ENCODE results near the gene SPI1.
A peak's percentile ranks its signal among the peaks of the same experiment; 100 is the strongest.

Gene SPI1

DNA sequence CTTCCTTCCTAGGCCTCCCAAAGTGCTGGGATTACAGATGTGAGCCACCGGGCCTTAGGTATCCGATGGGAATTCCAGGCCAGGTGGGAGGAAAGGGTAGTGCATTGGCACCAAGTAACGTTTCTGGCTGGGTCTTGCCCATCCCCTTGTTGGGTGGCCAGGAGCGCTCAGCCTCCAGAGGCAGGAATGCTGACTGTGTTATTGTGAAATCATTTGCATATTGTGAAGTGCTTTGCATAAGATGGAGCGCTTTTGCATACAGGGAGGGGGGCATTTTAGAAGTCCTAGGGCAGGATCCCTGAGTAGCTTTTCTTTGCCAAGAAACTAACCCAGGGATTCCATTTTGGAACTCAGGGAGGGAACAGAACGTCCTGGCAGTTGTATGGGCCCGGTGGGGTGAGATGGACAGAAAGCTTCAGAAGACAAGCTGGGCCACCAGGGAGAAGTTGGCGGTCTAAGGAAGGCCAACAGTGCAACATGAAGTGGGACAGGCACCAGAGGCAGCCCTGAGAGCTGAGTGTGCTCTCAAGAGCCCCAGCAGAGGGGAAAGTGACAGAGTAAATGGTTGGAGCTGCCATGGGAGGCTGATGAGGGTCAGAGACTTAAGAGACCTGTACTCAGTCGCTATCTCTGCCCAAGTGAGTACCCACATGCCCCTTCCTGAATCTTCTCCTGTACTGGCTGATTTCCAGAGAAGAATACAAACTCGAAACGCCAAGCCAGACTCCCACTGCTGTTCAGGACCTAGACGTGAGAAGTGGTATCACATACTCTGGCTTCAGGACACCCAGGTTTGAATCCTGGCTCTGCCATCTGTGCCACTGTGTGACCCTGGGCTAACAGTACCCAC, 28.8 kb upstream of the SPI1 start:
- peak; percentile 38 for DNase-seq

DNA sequence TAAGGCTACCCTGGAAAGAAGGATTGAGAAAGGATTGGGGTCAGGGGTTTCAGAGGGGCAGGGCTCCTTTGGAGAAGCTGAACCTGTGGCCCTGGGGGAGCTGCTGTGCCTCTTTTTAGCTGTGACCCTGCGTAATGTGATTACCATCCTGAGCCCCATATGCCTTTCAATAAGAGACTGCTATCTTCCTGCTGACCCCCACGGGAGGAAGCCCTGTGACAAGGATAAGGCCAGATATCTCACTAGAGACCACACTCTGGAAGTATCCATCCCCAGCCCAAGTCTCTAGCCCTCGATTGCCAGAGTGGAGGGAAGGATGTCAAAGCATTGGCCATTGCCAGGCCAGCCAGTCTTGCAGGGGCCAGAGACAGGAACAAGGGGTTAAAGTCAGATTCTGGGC, 25.2 kb upstream of the SPI1 start:
- DNase-seq: no peak

DNA sequence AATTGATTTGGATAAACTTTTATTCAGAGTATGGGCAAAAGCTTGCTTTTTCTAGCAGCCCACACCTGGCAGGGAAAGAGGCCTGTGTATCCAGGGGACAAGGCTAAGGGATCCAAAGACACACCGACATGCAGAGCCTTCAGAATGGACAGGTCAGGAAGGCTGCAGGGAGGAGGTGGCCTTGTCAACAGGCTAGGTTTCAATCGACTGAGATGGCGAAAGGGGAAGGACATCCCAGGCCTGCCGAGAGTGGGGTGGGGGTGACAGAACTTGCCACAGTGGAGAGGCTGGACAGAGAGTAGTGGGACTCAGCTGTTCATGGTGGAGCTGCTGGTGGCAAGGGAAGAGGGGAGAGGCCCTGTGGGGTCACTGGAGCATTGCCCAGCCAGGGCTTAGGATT, 24.8 kb upstream of the SPI1 start:
- DNase-seq: no peak

DNA sequence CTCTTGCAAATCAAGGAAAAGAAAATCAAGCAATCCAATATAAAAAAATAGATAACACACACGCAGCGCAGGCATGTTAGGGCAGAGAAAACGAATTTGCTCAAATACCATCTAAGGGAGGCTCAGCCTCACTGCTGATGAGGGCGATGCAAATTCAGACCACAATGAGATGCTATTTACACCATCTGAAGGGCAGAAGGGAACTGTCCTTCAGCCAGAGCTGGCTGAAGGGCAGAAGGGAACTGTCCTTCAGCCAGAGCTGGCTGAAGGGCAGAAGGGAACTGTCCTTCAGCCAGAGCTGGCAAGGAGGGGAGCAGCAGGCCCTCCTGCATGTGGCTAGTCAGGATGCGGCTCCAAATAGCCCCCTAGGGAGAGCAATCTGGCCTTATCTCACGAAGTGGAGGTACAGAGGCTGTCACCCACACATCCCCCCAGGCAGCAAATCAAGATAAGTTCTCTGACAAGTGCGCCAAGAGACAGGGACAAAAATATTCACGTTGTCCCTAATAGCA, 22.5 kb upstream of the SPI1 start:
- no peak for DNase-seq

DNA sequence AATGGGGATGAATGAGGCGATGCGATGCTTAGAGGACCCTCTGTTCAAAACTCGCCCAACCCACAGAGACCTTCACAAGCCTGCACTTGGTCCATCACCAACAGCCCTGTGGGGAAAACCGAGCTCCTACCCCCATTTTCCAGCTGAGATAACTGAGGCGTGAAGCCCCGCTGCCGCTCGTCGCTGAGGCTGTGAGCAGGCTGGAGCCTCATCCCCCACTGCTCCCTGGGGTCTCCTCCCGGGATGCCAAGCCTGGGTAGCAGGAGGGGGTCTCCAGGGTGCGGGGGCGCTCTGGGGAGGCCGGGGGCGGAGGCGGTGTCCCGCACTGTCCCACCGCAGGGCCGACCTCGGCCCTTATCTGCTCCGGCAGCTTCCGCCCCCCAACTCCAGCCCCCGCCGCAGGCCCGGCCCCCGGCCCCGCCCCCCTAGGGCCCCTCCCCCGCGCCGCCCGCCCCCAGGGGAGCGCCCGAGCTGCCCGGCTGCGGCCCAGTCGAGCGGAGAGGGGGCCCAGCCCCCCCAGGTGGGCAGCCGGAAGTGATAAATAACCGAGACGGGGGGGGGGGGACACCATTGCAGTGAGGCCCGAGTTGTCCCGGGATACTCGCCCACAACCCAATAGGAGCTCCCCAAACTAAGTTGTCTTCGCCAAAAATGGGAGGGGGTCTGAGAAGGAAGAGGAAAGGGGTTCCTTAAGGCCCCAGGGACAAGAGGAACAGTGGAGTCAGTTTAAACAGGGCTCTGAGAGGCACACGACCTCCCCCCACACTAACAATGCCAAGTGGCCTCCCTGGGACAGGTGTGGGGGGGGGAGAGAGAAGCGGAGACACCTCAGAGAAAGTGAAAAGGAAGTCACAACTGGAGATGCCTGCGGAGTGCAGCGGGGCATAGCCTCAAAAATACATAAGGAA, 21.8 kb upstream of the SPI1 start:
- DNase-seq: no peak

DNA sequence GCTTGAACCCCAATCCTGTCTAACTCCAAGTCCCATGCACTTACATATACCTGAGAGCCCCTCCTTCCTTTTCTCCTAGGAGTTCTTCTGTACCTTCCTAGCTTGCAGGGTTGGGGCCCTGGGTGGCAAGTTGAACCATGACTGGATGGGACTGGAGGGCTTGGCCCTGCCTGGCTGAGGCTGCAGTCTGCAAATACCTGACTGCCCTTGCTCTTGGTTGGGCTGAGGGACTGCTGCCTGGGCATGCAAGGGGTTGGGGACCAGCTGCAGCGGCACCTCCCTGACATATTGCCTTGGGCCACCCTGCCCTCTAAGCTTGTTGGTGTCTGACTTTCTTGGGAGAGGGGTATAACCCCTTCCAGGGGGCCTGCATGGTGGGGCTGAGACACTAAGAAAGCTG, 20.2 kb upstream of the SPI1 start:
- DNase-seq: no peak

DNA sequence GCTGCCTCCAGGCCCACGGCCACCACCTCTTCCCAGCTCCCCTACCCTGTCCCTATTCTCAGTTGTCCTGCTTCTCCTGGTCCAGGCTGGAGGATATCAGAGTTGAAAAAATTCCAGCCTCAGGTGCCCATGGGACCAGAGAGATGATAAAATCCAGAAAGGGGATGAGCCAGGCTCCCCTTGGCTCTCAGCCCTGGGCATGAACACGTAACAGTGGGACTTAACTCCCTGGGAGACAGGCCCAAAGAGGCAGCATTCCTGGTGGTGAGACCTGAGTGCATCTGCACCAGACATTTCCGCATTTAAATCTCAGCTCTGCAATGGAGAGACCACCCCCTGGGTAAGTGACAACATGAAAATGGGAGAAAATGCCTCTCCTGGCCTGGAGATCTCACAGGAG, 19.7 kb upstream of the SPI1 start:
- no peak for DNase-seq

DNA sequence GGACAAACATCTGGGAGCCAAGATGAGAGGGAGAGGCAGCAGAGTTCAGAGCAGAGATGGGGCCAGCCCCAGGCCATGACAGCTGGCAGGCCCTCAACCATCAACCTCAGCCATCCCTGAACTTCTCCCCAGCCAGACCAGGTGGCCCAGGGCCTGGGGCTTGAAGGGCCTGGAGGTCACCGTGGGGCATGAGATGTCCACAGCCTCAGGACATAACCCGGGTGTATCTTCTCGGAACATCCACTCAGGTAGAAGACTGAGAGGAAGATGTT, 17.6 kb upstream of the SPI1 start:
- DNase-seq: no peak

DNA sequence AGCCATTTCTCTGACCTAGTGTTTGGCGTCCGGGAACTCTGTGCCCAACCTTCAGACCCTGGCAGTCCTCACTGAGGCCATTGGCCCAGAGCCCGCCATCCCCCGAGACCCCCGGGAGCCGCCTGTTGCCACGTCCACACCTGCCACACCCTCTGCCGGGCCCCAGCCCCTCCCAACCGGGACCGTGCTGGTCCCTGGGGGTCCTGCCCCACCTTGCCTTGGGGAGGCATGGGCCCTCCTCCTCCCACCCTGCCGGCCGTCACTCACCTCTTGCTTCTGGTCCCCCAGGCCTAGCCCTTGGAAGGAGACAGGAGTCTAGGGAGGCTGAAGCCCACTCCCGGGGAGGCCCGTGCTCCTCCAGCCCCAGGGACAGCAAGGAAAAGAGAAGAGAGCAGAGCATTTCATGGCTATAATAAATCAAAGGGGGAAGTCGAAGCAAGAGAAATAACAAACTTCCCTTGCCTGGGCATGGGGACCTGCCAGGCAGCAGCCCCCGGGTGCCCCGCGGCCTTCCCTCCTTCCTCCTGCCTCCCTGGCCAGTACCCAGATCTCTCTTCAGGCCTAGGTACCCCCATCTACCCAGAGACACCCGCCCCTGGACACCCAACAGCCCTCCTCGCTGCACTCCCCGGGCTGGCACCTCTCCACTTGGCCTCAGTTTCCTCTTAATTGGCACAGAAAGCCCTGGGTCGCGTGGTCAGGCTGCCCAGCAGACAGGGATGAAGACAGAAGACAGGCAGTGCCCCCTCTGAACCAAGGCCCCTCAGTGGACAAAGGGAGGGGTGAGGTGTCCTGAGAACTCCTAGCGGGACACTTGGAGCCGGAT, 17.1 kb upstream of the SPI1 start:
- DNase-seq: peak; percentile 31

DNA sequence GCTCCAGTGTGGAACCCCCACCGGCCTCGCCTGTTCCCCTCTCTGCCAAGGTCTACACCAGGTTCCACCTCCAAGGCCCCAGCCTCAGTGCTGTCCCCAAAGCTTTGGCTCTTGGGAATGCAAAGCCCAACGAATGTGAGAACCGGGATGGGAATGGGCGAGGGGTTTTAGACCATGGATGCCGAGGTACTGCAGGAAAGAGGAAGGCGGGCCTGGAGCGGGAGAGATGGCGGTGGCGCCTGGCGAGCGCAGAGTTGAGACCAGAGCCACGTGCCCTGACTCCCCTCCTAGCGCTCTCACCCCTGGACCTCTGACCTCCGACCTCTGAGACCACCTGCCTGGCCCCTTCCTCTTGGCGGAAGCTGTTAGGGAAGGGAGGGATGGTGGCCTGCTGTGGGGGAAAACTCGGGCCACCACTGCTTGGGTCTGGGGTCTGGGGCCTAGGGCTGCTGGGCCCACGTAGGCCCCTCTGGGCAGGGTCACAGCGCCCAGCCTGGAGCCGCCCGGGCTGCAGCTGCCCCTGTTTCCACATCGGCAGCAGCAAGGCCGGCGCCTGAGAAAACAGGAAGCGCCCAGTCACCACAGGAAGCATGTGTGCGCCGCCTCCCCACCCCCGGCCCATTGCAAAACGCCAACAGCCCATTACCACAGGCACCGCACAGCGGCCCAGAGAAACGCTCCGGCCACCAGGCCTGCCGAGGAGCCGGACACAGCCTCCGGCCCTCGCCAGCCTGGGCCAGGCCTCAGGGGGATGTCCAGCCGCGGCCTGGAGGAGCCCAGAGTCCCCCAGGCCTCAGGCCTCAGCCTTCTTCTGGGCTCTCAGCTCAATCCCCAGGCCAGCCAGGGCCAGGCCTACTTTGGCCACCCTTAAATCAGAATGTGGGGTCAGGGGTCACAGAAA, 16.2 kb upstream of the SPI1 start:
- peak; percentile 91 for DNase-seq

DNA sequence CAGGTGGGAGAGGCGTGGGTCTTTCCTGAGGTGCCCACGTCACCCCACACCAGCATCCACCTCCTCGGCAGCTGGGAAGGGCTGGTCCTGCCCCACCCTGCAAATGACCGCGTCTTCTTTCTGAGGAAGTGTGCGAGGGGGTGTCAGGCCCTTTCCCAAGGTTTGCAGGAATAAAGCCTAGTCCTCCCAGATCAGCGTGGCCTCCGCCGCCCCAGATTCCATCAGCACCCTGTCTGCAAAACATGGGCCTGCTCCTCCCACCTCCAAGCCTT, 15.6 kb upstream of the SPI1 start:
- DNase-seq: peak; percentile 52

DNA sequence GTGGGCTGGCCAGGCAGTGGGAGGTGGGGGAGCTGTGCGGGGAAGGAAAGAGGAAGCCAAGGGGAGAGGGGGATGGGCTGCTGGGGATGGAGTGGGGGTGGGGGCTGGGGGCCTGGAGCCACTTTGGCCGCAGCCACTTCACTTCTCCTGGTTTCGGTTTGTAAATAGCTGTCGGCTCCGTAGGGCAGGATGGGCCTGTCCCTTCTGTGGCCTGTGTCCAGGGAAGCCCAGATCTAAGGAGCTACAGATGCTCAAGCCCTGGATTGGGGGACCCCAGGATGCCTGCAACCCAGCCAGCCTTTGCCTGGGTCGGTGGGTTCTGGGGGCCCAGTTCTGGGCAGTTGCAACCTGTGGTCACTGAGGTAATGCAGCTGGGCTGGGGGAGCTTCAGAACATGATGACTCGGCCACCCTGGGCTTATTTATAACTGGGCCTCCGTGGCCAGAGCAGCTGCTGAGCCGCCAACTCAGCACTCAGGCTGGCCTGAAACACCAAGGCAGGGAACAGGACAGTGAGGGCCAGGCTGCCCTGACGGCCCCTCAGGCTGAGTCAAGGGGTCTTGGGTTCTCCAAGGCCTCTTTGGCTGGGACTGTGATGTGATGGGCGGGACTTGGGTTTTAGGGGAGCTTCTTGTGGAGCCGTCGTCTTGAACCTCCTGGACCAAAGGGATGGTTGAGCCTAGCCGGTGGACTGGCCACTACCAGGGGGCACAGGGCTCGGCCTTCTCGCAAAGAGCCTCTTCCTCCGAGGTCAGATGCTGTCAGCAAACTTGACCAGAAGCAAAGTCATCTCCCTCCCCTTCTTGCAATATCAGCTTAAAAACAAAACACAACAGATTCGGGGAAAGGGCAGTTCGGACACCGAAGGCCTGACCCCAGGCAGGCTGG, 15.1 kb upstream of the SPI1 start:
- DNase-seq: peak; percentile 86

DNA sequence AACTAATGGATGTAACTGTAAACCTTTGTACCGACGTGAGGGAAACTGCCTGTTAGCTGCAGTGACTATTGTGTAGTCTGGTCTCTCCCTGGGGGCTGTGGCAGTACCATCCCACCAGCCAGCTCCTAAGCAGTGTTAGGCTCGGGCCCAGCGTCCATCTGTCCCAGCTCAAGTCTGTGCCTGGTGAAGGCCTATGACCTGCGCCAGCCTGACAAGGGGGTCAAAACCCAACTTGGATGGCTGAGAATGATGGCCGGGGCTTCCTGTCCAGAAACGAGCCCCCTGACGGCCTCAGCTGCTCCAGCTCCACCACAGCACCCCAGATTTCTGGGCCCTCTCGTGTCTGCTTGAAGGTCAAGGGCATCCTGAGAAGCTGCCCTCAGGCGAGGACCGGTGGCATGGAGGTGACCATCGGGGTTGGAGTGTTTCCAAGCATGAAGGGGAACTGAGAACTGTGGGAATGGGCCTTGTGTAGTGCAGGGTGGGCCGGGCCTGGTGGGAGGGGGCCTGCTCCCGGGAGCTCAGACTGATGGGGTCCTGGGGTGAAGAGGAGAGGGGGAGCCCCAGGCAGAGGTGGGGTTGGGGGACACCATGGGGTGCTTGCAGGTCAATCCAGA, 14.3 kb upstream of the SPI1 start:
- DNase-seq: peak; percentile 45

DNA sequence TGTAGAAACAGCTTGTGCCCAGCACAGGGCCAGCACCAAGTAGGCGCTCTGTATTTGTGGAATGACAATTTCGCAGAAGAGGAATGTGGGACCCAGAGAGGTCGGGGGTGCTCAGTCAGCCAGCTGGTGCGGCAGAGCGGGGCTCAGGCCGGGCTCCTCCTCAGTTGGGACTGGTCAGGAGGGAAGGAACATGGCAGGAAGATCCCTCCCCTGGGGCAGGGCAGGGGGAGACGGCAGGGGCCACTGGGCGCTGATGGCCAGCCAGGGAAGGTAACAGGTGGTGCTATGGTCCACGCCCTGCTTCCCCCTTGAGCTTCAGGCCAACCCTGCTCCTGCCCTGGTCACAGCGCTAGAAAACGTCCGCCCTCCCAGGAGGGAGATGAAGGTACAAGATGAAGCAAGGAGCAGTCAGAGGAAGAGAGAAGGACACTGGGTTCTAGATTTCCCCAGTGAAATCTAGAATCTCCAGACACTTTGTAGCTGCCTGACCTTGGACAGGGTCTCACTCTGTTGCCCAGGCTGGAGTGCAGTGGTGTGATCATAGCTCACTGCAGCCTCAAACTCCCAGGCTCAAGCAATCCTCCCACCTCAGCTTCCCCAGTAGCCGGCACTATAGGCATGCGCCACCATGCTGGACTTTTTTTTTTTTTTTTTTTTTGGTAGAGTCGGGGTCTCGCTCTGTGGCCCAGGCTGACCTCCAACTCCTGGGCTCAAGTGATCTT, 13.5 kb upstream of the SPI1 start:
- no peak for DNase-seq

DNA sequence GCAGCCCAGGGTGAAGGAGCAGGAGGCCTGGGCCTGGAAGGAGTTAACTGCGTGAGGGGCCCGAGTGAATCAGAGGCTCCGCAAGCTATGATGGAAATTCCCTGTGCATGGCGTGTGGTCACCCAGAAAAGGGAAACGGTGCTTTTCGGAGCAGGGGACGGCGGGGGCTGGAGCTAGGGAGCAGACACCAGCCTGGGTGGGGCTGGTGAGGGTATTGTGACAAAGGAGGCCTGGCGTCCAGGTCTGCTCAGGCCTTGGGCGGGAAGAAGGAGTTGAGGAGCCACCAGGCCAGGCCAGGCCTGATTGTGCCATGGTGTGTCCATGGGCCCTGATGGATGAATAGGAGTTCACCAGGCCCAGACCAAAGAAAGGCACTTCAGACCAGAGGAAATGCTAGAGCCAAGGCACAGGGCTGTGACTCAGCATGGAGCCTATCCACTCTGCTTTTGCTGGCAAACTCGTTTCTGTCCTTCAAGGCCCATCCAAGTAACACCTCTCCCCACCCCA, 12.8 kb upstream of the SPI1 start:
- DNase-seq: peak; percentile 92

DNA sequence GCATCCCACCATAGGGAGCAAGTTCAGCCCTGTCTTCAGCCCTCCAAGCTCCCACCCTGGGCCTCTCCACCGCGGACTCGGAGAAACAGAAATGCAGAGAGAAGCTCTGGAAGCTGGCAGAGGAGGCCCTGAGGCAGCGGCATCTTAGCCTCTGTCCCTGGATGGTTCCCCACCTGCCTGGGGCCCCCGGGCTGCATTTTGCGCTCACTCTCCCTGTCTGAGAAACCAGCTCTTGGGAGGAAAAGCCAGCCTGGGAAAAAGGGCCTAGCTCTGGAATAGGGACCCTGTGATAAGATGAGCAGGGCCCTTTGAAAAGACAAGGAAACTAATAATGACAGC, 12.0 kb upstream of the SPI1 start:
- DNase-seq: no peak

DNA sequence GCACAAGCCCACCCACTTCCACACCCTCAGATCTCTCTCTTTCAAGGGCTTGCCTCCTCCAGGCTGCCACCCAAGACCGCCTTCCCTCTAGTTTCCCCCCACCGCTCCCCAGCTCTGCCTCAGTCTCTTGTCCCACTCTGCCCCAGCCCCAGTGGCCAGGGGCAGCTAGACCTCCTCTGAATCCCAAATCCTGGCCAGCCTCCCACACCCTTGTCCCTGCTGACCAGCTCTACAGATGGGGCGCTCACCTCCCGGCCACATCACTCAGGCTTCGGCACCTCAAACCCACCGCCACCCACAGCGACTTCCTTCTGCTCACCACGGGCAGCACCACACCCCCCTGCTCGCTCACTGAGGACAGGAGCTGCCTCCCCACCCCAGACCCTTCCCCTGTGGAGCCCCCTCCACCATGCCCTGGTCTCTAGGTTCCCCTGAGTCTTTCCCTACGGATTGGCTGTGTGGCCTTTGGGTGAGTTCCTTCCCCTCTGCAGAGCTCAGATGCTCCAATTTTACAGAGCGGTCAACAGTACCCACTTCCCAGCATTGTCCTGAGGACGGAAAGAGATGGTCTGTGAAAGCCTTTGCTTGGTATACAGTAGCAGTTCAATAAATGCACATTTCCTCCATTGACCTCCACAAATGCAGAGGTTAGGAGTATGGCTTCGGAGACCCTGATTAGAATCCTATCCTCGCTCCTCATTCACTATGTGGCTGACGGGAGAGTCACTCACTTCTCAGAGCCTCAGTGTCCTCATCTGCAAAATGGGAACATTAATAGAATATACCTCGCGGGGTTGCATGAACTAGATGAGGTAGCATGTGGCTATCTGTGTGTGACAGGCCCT, 11.5 kb upstream of the SPI1 start:
- no peak for DNase-seq

DNA sequence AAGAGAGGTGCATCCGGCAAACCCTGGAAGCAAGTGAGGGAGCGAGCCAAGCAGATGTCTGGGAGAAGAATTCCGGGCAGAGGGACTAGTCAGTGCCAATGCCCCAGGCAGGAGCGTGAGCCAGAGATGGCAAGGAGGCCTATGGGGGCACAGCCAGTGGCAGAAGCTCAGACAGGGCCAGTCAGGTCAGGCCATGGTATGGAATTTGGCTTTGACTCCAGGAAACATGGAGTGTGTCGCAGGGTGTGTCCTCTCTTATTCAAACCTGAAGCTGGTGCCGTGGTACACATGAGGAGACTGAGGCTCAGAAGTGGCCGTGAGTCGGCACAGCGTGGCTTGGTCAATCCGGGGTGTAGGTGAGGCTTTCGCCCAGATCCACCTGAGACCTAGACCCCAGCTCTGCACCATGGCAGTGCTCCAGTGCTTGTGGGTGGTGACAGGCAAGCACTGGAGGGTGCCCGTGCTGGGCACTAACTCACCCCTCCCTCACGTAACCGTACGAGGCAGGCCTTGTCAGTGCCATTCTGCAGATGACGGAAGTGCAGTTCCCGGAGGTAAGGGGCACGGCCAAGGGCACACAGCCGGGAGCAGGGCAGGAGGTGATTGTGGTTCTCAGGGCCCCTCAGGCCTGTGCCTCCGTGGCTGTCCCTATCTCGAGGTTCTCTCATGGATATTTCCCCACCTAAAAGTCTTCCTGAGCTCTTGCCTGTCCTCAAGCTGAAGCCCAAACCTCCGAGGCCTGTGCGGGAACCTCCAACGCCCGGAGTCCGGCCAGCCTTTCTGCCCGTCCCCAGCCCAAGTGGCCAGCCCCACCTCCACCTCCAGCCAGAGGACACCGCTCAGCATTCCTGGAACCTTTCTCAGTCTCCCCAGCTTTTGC, 10.6 kb upstream of the SPI1 start:
- DNase-seq: no peak

Measured in MV-4-11 (cell line).